Heart left ventricle (tissue), 13 donors: ENCODE measurements around the gene WFDC1.

Source experiments
- CTCF ChIP-seq, 12 donors: fragments of 200-600 bp; sonication (generic) in 4 of 12; IDR thresholded peaks; one replicate each; pipeline versions ENCODE4 v1.5.0 to v1.8.0; 2018 to 2022; ENCODE audit warnings: antibody characterized with exemption in 12 of 12, mild to moderate bottlenecking in 5 of 12
- POLR2A ChIP-seq, 2 donors: fragments of 450-650 bp; IDR thresholded peaks; one replicate each; pipeline ENCODE4 v1.6.1; 2017; ENCODE audit warnings: antibody characterized with exemption in 2 of 2, mild to moderate bottlenecking in 2 of 2, moderate library complexity in 2 of 2
- donor health status: ischemic (EF 13 %, LVEDD 7.1; RV severe dilation, severe dysfunction).
- donor health status: DM: no; HTN: yes; CAD: no.
- donor health status: DM: no; HTN: no; CAD: no.
- donor health status: ischemic (EF 25% LVEDD 6.9; RV normal size, moderate dysfunction).
- donor health status: ischemic (EF 25% LVEDD 5.7; RV mildly dilated, moderate dysfunction).
- donor health status: ischemic (EF 35%, LVEDD 5.7; RV mildly dilated, moderate dysfunction).
- donor health status: nonischemic (EF 11% LVEDD 7.7; RV severe dilation, severe dysfunction).
- donor health status: DM: yes; HTN: yes; CAD: no.
- donor health status: PGD.
- donor health status: ischemic (EF 29% LVEDD 5.4; RV normal size, mild dysfunction).
- donor health status: nonischemic (EF 23%, LVEDD 6.1; RV moderate dilation, normal function).

GRCh38 chr16:84271037-84271436 lies 23.6 kb upstream of the WFDC1 start:
- TF ChIP-seq CTCF (IDR thresholded peaks at IDR 0.05): no peak
- TF ChIP-seq POLR2A (IDR thresholded peaks at IDR 0.05): no peak
